Glomerular visceral epithelial cell (primary cell): ENCODE data around the gene WFDC10B.
"Not testable (repeated sequence)": the region's sequence is repeated elsewhere in the genome, so short reads cannot be mapped to it uniquely, and the experiment has no call there.

Experiments
- DNase-seq: peaks from one replicate; pipeline ENCODE4 v3.0.0-alpha.2; 2016; ENCODE audit errors: extremely low spot score

WFDC10B gene

DNA sequence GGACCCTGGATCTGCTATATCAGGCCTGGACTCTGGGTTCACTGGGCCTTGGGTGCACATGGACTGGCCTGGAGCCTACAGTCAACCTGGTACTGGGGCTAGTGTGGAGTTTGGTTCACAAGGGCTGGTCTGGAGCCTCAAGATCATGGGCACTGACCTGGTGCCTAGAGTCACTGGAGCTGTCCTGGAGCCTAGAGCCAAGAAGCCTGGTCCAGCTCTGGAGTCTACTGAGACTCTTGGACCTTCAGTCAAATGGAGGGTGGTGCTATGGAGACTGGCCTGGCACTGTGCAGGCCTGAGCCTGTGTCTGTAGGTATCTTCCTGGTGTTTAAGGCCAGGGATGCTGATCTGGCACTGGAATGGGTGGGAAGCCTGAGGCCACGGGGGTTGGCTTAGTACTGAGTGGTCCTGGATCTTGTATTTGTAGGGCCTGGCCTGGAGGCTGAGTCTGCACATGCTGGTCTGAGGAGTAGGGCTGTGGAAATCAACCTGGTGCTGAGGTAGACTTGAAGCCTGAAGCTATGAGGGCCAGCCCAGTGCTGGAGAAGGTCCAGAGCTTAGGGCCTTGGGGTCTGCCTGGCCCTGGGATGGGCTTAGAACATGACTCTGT, 57.3 kb downstream of the WFDC10B start:
- no peak for DNase-seq

DNA sequence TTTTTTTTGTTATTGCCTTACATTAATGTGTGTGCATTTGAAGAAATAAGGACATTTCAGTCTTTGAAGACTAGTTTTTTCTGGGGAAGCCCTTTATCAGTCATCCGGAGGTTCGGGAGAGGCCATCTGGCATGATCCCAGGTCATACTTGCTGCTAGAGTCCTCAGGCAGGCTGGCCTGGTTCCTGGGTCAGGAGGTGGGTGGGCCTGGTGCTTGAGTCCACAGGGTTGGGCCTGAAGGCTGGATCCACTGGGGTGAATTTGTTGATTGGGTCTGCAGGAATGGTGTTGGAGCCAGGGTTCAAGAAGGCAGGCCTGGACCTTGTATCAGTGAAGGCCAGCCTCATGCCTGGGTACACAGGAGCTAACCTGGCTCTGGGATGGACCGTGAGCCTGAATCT, 57.9 kb downstream of the WFDC10B start:
- no peak for DNase-seq

DNA sequence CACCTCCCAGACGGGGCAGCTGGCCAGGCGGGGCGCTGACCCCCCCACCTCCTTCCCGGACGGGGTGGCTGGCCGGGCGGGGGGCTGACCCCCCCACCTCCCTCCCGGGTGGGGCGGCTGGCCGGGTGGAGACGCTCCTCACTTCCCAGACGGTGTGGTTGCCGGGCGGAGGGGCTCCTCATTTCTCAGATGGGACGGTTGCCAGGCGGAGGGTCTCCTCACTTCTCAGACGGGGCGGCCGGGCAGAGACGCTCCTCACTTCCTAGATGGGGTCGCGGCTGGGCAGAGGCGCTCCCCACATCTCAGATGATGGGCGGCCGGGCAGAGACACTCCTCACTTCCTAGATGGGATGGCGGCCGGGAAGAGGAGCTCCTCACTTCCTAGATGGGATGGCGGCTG, 59.0 kb downstream of the WFDC10B start:
- DNase-seq = not testable (repeated sequence)

DNA sequence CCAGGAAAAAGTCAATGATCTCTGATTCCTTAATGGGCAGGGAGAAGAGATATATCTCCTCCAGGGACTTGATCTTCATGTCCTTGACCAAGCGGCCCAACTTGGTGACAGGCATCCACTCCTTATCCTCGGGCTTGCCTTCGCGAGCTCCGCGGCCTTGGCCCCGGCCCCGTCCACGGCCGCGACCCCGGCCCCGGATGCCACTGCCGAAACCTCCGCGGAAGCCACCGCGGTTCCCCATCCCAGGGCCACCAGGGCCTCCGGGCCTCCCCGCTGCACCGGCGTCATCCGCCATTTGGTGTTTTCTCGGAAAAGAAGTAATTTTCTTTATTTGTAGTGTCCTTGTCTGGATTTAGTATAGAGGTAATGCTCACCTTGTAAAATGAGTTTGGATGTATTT, 63.7 kb downstream of the WFDC10B start:
- DNase-seq = not testable (repeated sequence)

DNA sequence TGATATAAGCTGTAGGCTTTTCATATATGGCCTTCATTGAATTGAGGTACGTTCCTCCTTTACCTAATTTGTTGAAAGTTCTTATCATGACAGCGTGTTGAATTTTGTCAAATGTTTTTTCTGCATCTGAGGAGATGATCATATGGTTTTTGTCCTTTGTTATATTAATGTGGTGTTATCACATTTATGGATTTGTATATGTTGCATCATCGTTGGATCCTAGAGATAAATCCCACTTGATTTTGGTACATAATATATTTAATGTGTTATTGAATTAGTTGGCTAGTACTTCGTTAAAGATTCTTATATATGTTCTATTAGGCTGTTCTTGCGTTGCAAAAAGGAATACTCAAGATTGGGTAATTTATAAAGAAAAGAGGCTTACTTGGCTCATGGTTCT, 65.1 kb downstream of the WFDC10B start:
- no peak for DNase-seq

DNA sequence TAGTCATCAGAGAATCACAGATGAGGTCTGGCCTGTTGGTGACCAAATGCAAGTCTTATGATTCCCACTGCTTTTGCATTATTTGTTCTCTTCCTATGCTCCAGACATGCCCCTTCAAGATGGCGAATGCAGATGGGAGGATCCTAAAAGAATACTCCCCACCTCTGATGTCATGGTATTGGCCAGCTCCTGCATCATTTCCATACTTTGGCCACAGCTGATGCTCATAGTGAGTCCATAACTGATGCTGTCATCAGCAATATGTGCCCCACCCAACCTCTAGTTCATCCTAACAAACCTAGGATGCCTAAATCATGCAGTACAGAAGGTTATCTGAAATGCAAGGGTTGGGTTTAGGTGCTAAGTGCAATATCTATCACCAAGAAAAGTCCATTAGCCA, 68.3 kb downstream of the WFDC10B start:
- DNase-seq = no peak
